Cardiac septum (tissue), 1 donor: ENCODE data around the gene VDR. TPM values are rescaled to one million over a fixed set of nuclear protein-coding genes. Genes with fewer than 3 reads are reported as not detected.

Source experiments
- DNase-seq: peaks from one replicate; pipeline ENCODE4 v3.0.0-alpha.2; 2020; ENCODE audit warnings: low spot score
- intact Hi-C: fragments of 100-400 bp; cut with DNase I; formaldehyde crosslinking; loops from one replicate; pipeline ENCODE4 v1.14.0; 2022
- total RNA-seq: library from RNA; stranded (reverse); fragmentation: NEBNext Ultra II Directional; extraction: Animal tissue kit (Norgen Biotek cat#: 25700); gene quantifications from one replicate; pipeline ENCODE4 v1.2.1, GENCODE V29; 2021
- donor health status: DM: no; HTN: no; CAD: no.

The VDR gene
- total RNA-seq, 1 donor from 2014 or later, result 1.3 TPM

- intact Hi-C loops, result no loop called here
- DNase-seq, result no peak
Measured at GRCh38 chr12:47900131-47901062, 4.4 kb downstream of the VDR start.

- intact Hi-C loops, result no loop called here
- DNase-seq, result no peak
Measured at GRCh38 chr12:47899466-47899865, 5.3 kb downstream of the VDR start.

GRCh38 chr12:47896633-47897032 is 8.2 kb downstream of the VDR start:
- no peak for DNase-seq
- intact Hi-C loops, result no loop called here

GRCh38 chr12:47896022-47896421 is 8.8 kb downstream of the VDR start:
- intact Hi-C loops, result no loop called here
- no peak for DNase-seq

- intact Hi-C loops, result no loop called here
- no peak for DNase-seq
Measured at GRCh38 chr12:47894652-47895051, 10.1 kb downstream of the VDR start.

GRCh38 chr12:47894068-47894467 is 10.7 kb downstream of the VDR start:
- DNase-seq, result no peak
- intact Hi-C loops, result no loop called here

GRCh38 chr12:47892819-47893218 is 12.0 kb downstream of the VDR start:
- DNase-seq, result no peak
- intact Hi-C loops, result no loop called here

GRCh38 chr12:47891356-47891755 is 13.4 kb downstream of the VDR start:
- intact Hi-C loops, result no loop called here
- no peak for DNase-seq

- no peak for DNase-seq
- intact Hi-C loops, result no loop called here
Measured at GRCh38 chr12:47889040-47889439, 15.8 kb downstream of the VDR start.

GRCh38 chr12:47888153-47888819 is 16.5 kb downstream of the VDR start:
- intact Hi-C loops, result no loop called here
- DNase-seq, result no peak

GRCh38 chr12:47887529-47887928 is 17.3 kb downstream of the VDR start:
- intact Hi-C loops, result no loop called here
- DNase-seq, result no peak

GRCh38 chr12:47886510-47887240 is 18.1 kb downstream of the VDR start:
- no peak for DNase-seq
- intact Hi-C loops, result no loop called here

GRCh38 chr12:47885566-47885965 is 19.2 kb downstream of the VDR start:
- DNase-seq, result no peak
- intact Hi-C loops, result no loop called here

GRCh38 chr12:47885012-47885501 is 19.7 kb downstream of the VDR start:
- no peak for DNase-seq
- intact Hi-C loops, result no loop called here

- intact Hi-C loops, result no loop called here
- DNase-seq, result no peak
Measured at GRCh38 chr12:47884501-47884900, 20.3 kb downstream of the VDR start.

GRCh38 chr12:47883663-47884195 is 21.1 kb downstream of the VDR start:
- no peak for DNase-seq
- intact Hi-C loops, result no loop called here

GRCh38 chr12:47882781-47883546 is 21.8 kb downstream of the VDR start:
- intact Hi-C loops, result no loop called here
- DNase-seq, result no peak

- DNase-seq, result no peak
- intact Hi-C loops, result no loop called here
Measured at GRCh38 chr12:47881826-47882427, 22.9 kb downstream of the VDR start.

GRCh38 chr12:47881051-47881450 is 23.7 kb downstream of the VDR start:
- no peak for DNase-seq
- intact Hi-C loops, result no loop called here
